Measurements from ENCODE around the gene PJVK. TPM values are rescaled to one million over a fixed set of nuclear protein-coding genes. Genes with fewer than 3 reads are reported as not detected.
A peak's percentile ranks its signal among the peaks of the same experiment; 100 is the strongest.

PJVK gene
- total and polyA plus RNA-seq, 10 of the 15 experiments (the other 5 are each of a cell fraction or from before 2014, with no cell fraction given): 1.8 to 6.8 (median 3.2) TPM

DNA sequence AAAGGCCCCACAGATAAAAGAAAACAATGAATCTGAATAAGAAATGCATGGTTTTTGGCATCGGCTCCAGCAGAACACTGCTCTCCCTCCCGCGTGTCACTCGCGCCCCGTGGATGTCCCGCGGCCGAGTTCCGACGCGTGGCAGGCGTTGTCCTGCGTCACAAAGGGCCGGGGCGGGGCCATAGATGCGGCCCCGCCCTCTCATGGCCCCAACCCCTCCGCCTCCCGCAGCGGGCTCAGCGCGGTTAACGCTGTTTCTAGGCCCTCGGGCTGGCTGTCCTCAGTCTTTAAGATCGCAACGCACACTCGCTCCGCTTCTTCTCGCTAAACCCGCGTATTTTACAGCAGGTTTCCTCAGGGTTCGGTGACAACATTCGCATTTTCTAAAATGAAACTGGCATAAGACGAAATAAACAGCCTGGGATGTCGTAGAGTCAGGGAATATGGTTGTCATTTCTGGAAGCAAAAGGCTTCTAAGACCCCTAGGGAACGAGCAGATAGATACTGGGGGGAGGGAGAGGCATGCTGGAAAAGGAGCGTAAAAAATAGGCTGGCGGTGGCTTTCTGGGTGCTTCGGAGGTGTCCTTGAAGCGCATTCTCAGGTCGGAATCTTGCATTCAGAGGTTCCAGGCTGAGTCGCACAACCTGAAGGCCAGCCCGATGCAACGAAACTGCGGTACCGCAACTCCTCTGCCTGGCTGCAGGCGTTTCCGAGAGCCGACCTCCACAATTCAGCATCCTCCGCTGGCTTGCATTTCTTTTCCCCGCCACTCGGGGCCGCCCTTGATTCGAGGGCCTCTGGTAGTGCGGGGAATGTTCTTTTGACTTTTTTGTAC is 27.5 kb downstream of the PJVK start, which contains the start of gene FKBP7 (continued):
- TF ChIP-seq, protein P1, sequence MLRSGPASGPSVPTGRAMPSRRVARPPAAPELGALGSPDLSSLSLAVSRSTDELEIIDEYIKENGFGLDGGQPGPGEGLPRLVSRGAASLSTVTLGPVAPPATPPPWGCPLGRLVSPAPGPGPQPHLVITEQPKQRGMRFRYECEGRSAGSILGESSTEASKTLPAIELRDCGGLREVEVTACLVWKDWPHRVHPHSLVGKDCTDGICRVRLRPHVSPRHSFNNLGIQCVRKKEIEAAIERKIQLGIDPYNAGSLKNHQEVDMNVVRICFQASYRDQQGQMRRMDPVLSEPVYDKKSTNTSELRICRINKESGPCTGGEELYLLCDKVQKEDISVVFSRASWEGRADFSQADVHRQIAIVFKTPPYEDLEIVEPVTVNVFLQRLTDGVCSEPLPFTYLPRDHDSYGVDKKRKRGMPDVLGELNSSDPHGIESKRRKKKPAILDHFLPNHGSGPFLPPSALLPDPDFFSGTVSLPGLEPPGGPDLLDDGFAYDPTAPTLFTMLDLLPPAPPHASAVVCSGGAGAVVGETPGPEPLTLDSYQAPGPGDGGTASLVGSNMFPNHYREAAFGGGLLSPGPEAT (IDR thresholded peaks at IDR 0.05; ENCODE audit: low read depth): 0 out of 2 replicates have a peak, but pooled peaks have one; percentile 28
- TF ChIP-seq PML (IDR thresholded peaks at IDR 0.05; ENCODE audit: low read length) (peak; percentile 81; the same call in 1 of the 2 replicates), LARP7 (IDR thresholded peaks at IDR 0.05) (peak; percentile 74), TCF3 (IDR thresholded peaks at IDR 0.05; ENCODE audit: borderline replicate concordance, insufficient read depth, low read depth, low read length) (no peak), NFIC (IDR thresholded peaks at IDR 0.05; ENCODE audit: low read depth, low read length) (0 out of 2 replicates have a peak, but pooled peaks have one; percentile 44), POLR2AphosphoS5 (IDR thresholded peaks at IDR 0.05; ENCODE audit: low read length) (peak; percentile 66), EED (IDR thresholded peaks at IDR 0.05; ENCODE audit: low read depth) (peak; percentile 70), ASH2L (IDR thresholded peaks at IDR 0.05; ENCODE audit: borderline replicate concordance, low read depth) (peak; percentile 99), CBX5 (IDR thresholded peaks at IDR 0.05; ENCODE audit: low read depth) (peak; percentile 73; the same call in 1 of the 2 replicates), POLR2A (IDR thresholded peaks at IDR 0.05; ENCODE audit: low read depth, low read length) (peak; percentile 80), SMC3 (IDR thresholded peaks at IDR 0.05; ENCODE audit: borderline replicate concordance, low read length) (peak; percentile 53; the same call in 1 of the 2 replicates), IKZF2 (IDR thresholded peaks at IDR 0.05) (peak in 1 of 2 experiments; percentile 88), ZNF274 (IDR thresholded peaks at IDR 0.05; ENCODE audit: insufficient read depth, insufficient read length) (no peak), CREB1 (IDR thresholded peaks at IDR 0.05; ENCODE audit: low read depth) (peak; percentile 93), SMARCA5 (IDR thresholded peaks at IDR 0.05) (peak; percentile 85), NRF1 (conservative IDR thresholded peaks at IDR 0.05; ENCODE audit: low read depth, low read length) (0 out of 2 replicates have a peak, but pooled peaks have one; percentile 2), EGR1 (IDR thresholded peaks at IDR 0.05; ENCODE audit: borderline replicate concordance in 1 of 2, low read depth in 2 of 2, low read length in 2 of 2) (0 out of 3 replicates have a peak, but pooled peaks of 1 of the 2 experiments have one; percentile 19), RCOR1 (conservative IDR thresholded peaks at IDR 0.05; ENCODE audit: low read depth, low read length) (peak; percentile 87; the same call in 1 of the 2 replicates), BACH1 (IDR thresholded peaks at IDR 0.05; ENCODE audit: borderline replicate concordance) (peak; percentile 94), RBBP5 (conservative IDR thresholded peaks at IDR 0.05) (peak; percentile 96), MXI1 (IDR thresholded peaks at IDR 0.05; ENCODE audit: low read depth, low read length) (peak; percentile 91)
- TF ChIP-seq, protein P2, sequence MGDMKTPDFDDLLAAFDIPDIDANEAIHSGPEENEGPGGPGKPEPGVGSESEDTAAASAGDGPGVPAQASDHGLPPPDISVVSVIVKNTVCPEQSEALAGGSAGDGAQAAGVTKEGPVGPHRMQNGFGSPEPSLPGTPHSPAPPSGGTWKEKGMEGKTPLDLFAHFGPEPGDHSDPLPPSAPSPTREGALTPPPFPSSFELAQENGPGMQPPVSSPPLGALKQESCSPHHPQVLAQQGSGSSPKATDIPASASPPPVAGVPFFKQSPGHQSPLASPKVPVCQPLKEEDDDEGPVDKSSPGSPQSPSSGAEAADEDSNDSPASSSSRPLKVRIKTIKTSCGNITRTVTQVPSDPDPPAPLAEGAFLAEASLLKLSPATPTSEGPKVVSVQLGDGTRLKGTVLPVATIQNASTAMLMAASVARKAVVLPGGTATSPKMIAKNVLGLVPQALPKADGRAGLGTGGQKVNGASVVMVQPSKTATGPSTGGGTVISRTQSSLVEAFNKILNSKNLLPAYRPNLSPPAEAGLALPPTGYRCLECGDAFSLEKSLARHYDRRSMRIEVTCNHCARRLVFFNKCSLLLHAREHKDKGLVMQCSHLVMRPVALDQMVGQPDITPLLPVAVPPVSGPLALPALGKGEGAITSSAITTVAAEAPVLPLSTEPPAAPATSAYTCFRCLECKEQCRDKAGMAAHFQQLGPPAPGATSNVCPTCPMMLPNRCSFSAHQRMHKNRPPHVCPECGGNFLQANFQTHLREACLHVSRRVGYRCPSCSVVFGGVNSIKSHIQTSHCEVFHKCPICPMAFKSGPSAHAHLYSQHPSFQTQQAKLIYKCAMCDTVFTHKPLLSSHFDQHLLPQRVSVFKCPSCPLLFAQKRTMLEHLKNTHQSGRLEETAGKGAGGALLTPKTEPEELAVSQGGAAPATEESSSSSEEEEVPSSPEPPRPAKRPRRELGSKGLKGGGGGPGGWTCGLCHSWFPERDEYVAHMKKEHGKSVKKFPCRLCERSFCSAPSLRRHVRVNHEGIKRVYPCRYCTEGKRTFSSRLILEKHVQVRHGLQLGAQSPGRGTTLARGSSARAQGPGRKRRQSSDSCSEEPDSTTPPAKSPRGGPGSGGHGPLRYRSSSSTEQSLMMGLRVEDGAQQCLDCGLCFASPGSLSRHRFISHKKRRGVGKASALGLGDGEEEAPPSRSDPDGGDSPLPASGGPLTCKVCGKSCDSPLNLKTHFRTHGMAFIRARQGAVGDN (IDR thresholded peaks at IDR 0.05): peak; percentile 80; the same call in 1 of the 2 replicates
- TF ChIP-seq, protein P3, sequence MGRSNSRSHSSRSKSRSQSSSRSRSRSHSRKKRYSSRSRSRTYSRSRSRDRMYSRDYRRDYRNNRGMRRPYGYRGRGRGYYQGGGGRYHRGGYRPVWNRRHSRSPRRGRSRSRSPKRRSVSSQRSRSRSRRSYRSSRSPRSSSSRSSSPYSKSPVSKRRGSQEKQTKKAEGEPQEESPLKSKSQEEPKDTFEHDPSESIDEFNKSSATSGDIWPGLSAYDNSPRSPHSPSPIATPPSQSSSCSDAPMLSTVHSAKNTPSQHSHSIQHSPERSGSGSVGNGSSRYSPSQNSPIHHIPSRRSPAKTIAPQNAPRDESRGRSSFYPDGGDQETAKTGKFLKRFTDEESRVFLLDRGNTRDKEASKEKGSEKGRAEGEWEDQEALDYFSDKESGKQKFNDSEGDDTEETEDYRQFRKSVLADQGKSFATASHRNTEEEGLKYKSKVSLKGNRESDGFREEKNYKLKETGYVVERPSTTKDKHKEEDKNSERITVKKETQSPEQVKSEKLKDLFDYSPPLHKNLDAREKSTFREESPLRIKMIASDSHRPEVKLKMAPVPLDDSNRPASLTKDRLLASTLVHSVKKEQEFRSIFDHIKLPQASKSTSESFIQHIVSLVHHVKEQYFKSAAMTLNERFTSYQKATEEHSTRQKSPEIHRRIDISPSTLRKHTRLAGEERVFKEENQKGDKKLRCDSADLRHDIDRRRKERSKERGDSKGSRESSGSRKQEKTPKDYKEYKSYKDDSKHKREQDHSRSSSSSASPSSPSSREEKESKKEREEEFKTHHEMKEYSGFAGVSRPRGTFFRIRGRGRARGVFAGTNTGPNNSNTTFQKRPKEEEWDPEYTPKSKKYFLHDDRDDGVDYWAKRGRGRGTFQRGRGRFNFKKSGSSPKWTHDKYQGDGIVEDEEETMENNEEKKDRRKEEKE (IDR thresholded peaks at IDR 0.05): no peak
